Effector CD4-positive, alpha-beta T cell (primary cell): ENCODE measurements around the gene BMERB1.
A peak's percentile ranks its signal among the peaks of the same experiment; 100 is the strongest.
"Not testable (repeated sequence)": the region's sequence is repeated elsewhere in the genome, so short reads cannot be mapped to it uniquely, and the experiment has no call there.

Experiments
- DNase-seq: peaks from one replicate; pipeline ENCODE4 v3.0.0-alpha.2; 2020

The BMERB1 gene

DNA sequence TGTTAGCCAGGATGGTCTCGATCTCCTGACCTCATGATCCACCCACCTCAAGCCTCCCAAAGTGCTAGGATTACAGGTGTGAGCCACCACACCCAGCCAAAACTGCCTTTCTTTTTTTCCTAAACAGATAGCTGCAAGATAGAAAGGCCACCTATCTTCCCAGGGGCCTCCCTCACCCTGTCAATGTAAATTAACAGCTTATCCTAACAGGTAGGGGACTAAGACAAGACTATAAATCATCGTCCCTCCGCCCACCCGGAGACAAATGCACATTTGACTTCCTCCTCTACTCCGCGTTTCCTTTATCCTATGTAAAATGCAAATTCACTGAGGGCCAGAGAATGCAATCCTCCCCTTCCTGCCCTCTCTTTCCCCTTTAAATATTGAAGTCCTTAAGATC lies 137.2 kb downstream of the BMERB1 start:
- DNase-seq = no peak

DNA sequence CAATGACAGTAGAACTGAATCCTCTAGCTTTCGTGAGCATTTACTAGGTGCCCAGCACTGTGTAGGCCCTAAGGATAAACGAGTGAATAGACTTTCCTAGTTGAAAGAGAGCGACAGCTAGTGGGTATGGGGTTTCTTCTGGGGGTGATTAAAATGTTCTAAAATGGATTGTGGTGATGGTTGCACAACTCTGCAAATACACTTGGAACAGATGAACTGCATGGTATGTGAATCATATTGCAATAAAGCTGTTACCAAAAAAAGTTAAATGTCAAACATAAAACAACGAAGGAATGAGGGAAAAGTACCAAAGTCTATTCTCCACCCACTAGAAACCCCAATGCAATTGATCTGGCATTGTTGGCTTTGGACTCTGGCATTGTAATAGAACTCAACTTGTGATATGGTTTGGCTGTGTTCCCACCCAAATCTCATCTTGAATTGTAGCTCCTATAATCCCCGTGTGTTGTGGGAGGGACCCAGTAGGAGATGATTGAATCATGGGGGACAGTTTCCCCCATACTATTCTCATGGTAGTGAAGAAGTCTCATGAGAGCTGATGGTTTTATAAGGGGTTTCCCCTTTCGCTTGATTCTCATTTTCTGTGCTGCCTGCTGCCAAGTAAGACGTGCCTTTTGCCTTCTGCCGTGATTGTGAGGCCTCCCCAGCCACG lies 138.1 kb downstream of the BMERB1 start:
- DNase-seq = no peak

DNA sequence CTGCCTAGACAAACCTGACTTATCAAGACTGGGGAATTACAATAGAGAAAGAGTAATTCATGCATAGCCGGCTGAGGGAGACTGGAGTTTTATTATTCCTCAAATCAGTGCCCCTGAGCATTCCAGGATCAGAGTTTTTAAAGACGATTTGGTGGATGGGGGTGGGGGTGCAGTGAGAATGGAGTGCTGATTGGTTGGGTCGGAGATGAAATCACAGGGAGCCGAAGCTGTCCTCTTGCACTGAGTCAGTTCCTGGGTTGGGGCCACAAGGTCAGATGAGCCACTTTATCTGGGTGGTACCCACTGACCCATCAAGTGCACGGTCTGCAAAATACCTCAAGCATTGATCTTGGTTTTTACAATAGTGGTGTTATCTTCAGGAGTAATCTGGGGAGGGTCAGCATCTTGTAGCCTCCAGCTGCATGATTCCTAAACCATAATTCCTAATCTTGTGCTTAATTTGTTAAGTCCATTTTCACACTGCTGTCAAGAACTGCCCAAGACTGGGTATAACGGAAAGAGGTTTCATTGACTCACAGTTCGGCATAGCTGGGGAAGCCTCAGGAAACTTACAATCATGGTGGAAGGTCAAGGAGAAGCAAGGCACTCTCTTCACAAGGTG lies 139.0 kb downstream of the BMERB1 start:
- DNase-seq = no peak

DNA sequence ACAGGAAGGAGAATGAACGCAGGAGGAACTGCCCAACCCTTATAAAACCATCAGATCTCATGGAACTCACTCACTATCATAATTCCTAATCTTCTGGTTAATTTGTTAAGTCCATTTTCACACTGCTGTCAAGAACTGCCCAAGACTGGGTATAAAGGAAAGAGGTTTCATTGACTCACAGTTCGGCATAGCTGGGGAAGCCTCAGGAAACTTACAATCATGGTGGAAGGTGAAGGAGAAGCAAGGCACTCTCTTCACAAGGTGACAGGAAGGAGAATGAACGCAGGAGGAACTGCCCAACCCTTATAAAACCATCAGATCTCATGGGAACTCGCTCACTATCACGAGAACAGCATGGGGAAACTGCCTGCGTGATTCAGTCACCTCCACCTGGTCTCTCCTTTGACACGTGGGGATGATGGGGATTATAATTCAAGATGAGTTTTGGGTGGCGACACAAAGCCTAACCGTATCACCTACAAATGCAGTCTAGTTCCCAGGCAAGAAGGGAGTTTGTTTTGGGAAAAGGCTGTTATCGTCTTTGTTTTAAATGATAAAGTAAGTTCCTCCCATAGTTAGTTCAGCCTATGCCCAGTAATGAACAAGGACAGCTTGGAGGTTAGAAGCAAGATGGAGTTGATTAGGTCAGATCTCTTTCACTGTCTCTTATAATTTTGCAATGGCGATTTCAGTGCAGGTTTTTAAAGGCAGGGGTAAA lies 139.7 kb downstream of the BMERB1 start:
- not testable (repeated sequence) for DNase-seq

DNA sequence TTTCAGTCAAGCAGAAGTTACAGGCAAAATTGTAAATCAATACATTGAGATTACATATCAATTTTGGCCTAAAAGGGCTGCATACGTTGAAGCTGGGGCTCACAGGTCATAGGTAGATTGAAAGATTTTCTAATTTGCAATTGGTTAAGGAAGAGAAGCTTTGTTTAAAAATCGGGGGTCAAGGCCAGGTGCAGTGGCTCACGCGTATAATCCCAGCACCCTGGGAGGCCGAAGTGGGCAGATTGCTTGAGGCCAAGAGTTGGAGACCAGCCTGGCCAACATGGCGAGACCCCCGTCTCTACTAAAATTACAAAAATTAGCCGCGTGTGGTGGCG lies 140.2 kb downstream of the BMERB1 start:
- no peak for DNase-seq

DNA sequence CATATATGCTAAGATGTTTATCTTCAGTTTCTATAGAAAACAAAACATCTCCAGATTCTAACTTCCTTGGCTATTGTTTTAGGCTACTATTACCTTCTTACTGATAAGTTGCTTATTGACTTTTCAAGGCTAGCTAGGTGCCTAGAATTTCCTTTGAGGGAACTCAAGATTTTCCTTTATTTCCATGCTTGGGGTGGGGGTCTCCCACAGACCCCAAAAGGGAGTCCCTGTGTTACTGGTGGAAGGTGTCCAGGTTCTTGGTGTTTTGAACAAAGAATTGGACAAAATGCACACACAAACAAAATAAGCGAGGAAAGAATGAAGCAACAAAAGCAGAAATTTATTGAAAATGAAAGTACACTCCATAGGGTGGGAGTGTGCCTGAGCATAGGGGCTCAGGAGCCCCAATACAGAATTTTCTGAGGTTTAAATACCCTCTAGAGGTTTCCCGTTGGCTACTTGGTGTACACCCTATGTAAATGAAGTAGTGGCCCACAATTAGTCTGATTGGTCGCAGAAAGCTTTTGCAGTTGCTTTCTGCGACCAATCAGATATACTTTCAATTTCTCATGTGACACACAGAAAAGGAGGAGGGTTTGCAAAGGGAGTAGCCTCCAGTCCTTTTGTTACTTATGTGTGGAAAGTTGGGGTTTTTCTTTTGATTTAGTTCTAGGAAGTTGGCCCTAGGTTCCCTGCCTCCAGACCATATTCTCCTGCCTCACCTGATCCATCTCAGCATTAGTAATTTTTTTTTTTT lies 141.1 kb downstream of the BMERB1 start:
- DNase-seq = no peak

DNA sequence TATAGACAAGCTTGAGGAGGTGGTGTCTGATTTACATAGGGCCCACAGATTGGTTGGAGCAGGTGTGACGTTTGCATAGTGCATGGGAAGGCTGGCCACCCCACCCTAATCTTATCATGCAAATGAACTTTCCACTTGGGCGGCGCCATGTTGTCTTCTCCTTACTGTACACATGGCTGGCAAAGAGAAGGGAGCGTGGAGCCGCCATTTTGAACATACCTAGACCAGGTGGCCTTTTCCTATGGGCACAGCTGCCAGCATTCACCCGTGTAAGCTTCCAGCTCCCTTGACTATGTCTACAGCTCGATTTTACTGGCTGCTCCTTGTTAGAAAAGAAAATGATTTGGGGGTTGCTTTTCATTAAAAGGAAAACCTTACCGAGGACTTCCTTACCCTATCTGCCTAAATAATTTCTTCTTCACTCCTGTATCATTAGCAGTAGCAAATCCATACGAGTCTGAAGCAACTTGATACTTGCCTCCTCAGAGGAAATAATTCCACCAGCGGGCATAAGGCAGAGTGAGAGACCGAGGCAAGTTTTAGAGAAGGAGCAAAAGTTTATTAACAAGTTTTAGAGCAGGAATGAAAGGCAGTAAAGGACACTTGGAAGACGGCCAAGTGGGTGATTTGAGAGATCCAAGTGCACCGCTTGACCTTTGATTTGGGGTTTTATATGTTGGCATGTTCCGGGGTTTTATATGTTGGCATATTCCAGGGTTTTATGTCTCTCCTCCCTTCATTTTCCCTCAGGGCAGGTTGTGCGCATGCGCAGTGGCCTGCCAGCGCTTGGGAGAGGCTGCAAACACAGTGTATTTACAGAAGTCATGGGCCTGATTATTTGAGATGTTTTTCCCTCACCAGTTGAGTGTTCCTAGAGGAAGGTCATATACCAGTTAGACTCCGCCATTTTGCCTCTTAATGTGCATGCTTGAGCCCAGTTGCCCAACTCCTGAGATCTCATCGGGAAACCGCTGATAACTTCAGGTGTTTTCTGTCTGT lies 142.9 kb downstream of the BMERB1 start:
- DNase-seq = no peak

DNA sequence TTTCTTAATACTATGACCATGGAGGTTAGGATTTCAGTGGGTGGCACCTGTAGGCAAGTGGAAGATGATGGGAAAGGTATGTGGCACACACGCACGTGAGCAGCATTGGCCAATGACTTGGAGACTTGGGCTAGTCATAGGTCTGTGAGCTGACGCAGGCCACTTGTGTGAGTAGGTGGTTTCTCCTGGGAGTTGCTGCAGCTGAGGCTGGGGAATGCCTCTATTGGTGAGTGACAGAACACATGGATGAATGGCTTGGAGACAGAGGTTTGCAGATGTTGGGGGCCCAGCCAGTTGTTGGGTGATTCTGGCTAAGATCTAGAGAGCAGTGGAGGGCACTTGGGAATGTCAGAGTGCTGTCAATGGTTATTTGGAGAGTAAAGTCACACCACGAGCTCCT lies 144.4 kb downstream of the BMERB1 start:
- DNase-seq = no peak

DNA sequence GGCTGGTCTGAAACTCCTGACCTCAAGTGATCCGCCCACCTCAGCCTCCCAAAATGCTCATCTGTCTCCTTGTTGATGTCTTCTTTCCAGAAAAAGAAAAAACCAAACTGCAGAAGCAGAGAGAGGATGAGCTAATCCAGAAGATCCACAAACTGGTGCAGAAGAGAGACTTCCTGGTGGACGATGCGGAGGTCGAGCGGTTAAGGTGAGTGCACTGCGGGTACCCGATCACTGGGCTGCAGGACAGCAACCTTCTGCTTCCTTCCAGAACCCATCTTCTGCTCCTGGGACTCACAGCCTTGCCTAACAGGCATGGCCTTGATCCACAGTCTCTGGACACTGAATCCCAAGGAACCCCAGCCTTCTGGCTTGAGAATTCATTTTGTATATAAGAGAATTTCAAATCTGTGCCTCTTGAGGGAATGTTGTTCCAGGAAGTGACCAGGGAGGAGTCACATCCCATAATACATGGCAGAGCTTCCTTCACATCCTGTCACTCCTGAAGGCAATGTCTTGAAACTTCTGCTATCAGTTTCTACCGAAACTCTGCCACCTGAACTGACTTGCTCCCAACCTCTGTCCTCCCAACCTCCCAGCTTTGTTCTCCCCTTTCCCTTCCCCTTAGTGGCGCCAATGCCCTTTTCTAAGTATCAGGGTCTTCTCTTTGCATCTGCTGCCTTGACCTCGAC lies 146.9 kb downstream of the BMERB1 start:
- DNase-seq = no peak

DNA sequence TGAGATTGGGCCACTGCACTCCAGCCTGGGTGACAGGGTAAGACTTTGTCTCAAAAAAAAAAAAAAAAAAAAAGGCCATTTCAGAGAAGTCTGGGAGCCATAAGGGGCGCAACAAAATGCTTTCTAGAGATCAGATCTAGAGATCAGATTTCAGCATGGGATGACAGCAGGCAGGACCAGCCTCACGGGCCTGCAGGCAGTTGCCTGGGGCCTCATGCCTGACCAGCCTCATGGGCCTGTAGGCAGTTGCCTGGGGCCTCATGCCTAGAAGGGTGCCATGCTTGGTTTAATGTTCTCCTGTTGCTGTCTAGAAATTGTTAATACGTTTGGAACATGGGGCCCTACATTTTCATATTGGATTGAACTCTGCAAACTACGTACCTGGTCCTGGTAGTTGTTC lies 149.1 kb downstream of the BMERB1 start:
- no peak for DNase-seq

DNA sequence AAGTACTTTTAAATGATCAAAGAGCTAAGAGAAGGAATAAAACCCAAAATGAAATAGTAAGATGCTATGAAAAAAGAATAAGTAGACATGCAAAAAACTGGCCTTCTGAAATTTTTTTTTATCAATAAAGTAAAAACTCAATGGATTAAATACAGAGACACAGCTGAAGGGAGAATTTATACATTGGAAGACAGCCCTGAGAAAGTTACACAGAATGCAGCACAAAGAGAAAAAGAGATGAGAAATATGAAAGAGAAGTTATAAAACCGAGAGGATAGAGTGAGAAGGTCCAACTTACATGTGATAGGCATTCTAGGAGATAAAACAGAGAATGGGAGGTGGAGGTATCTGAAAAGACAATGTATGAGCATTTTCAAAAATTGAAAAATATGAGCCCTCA lies 151.6 kb downstream of the BMERB1 start:
- DNase-seq = no peak

DNA sequence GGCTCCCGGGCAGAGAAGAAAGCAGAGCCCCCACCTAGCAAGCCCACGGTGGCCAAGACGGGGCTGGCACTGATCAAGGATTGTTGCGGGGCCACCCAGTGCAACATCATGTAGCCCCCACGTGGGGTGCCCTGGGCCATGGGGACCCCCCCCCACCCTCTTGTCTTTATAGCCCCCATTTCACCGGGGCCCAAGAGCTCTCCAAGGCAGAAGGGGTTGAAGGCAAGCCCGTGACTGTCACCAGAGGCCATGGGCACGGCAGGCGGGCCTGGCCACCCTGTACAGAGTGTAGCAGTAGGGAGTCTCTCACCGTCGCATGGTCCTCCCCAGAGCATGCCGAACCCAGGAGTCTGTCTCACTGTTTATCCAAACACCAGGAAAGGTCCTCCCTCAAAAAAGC lies 152.3 kb downstream of the BMERB1 start:
- DNase-seq = no peak

DNA sequence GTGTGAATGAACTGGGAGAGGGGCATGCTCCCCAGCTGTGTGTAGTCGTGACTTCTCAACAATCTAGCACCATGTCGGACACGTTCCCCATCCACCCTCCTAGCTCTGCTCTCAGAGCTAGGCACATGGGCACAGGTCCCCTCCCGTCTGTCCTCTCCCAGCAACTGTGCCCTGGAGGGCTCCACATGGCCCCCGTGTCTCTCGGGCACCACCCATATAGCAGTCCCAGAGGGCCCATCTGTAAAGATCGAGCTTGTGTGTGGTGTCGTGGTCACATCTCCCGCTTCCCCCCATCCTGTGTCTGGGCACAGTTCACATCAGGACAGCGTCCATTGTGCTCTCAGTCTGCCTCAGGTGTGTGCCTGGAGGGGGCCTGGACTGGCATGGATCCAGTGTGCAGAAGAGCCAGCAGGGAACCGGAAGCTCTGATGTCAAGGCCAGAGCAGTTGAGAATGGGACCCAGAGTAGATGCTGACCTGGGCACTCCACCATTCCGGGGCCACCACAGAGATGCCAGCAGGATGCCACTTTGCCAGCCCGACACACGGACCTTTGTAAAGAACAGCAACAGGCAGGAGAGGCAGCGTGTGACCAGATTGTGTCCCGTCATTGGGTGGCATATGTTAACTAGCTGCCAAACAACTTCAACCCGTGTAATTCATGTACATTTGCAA lies 152.9 kb downstream of the BMERB1 start:
- DNase-seq = no peak

DNA sequence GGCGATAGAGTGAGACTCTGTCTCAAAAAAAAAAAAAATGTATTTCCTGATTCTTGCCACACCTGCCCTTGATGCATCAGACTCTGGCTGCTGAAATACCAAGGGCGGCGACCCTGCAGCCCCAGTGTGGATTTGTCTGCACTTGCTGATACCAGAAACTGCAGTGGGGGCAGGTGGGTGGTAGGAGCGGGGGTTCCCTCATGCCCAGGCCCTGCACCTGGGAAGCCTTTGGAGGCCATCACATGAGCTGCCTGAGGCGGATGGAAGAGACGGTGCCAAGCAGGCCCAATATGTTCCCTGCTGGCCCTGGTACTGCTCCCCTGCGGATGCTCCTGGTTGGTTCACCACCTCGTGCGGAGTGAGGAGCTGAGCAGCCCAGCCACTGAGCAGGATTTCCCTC lies 157.9 kb downstream of the BMERB1 start:
- peak; percentile 13 for DNase-seq

DNA sequence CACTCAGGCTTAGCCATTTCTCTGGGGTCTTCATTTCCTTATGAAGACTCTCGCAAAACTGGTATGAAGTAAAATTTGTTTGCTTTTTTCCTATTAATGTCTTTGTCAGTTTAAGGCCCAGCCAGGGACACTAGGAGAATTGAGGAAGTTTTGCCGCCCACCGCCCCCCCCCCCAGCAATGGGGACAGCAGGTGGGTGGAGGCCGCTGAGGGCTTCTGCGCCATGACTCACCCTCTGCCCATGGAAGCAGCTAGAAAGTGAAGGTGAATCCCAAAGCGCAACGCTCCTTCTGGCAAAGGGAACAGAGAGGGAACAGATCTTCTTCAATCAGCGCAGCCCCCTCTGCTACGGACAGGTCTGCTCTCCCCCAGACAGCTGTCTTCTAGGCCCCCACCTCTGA lies 158.8 kb downstream of the BMERB1 start:
- DNase-seq = no peak

DNA sequence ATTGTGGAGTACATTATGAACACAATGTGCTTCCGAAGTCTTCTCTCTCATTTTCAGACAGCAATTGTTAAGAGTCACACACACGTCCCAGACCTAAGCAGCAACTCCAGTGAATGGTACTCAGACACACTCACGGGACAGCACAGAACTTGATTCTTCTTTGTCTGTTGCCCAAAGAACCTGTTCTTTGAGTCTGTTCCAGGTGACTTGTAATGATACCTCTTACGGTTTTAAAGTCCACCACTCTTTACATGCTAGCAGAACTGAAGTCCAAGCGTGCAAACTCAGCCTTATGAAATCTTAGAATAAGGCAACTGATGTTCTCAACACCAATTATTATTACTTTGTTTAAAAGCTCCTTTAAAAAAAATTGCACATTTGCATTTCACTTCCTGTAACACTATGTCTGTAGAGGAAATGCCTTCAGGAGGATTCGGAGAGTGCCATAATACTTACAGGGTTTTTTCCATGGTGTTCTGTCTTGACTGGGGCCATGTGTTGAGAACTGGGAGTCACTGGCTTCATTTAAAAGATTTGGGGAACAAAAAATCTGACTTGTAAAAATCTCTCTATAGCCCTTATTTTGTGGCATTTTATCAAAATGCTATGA lies 160.4 kb downstream of the BMERB1 start:
- no peak for DNase-seq

DNA sequence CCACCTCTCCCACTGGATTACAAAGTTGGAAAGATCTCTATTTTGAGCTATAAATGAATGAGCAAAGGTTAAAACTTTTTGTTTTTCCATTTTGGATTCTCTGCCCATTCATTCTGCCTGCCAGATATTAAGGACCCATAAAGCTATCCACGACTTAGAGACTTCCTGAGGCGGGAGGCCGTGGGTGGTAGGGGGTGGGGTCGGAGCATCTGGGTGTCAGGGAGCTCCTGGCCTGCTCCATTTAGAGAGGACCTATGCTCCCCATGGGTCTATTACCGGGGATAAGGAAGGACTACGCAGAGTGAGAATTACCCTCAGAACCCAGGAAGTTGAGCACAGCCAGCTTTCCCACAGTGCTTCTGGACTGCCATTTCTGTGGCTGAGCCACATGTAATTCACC lies 162.7 kb downstream of the BMERB1 start:
- DNase-seq = no peak

DNA sequence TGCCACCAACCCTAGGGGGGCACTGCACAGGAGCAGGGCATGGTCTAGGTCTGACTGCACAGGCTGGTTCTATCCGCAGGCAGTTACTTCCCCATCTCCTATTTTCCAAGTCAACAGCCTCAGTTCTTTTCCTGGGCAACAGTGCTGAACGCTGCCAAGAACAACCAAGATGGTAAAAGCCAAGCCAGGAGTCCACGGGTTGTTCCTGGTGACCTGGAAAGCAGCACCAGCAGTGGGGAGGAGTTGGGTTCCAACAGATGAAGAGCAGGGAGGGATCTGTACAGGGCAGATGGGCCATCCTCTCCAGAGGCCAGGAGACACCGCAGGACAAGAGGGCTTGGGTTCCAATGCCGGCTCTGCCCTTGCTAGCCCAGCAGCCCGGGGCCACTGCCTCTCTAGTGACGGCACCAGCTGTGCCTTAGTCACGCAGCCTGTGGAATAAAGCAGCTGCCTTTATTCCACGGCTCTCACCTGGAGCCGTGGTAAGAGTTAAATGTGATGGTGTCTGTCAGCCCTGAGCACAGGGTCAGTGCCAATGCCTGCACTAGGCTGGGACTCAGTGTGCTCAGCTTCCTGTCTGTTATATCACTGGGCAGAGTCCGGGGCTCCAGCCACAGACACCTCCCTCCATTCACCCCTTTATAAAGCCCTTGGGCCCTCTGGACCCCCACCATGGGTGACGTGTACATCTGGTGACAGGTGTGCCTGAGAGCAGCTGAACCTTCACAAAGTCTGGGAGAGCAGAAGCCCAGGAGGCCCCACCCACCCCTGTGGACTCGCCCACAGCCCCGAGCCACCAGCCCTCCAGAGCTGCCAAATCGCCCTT lies 163.6 kb downstream of the BMERB1 start:
- DNase-seq = no peak

DNA sequence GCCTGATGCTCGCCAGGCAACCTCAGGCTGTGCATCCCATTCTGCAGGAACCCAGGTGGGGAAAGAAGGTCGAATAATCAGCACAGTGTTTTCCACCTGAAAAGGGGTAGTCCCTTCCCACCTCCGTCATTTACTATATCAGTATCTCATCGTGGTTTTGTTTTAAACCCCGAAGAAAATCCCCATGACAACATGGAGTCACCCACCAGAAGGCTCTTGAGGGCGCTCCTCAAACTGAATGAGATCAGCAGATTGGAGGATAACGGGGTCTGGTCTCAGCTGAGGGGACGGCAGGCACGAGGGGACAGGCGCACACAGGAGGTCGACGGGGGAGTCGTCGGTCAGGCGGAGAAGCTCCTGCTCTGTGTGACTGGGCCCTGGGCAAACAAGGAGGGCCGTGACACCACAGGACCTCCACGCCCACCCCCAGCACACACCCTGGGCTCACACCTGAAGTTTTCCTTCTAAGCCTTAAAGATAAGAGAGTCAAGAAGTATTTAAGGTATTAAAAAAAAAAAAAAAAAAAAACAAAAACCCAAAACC lies 164.3 kb downstream of the BMERB1 start:
- no peak for DNase-seq
